ENCODE results near the gene DIPK1C.
"Not testable (repeated sequence)": the region's sequence is repeated elsewhere in the genome, so short reads cannot be mapped to it uniquely, and the experiment has no call there.

The DIPK1C gene

DNA sequence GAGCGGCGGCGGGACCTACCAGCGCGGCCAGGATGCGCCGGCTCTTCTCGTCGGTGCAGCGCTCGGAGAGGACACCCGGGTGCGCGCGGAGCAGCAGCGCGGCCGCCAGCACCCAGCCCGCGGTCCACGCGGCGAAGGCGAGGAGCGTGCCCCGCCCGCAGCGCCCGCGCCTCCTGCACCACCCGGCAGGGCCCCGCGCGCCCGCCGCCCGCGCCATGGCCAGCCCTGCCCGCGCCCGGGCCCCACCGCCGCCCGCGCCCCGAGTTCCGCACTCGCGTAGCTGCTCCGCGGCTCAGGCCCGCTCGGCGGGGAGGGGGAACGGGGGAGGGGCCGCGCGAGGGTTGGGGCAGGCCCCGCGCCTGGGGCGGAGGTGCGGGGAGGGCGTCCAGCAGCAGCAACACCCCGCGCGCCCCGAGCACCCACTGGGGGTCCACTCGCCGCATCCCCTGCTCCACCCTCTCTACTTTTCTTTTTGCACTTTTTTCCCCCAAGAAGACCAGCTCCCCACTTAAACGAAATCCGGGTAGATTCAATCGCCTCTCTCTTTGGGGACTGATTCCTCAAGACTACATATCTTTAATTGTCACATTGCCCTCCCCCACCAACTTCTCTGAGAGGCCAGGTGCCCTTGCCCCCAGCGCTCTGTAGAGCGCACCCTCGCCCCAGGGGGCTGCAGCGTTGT, at the start of gene DIPK1C:
Gene DIPK1C, minus strand, starts transcription at position 266 of the 682 bp plus-strand sequence. Its CDS starts 49 bp downstream, at position 217.
- Histone ChIP-seq H3K4me1 (peaks cover 81% of the 10 kb centered on the region), H3K36me3 (peaks cover 27% of the 10 kb centered on the region), H3K27ac (peak within 1 kb of the TSS; percentile 98), H3K9ac (peak within 1 kb of the TSS; percentile 97), H3K4me2 (peak within 1 kb of the TSS; percentile 87), H3K4me3 (peak within 1 kb of the TSS; percentile 95), H3K9me3 (no peaks in the 10 kb centered on the region), H4K20me1 (peaks cover 5% of the 10 kb centered on the region; the same call in 1 of the 2 replicates), H3K27me3 (peaks cover 30% of the 10 kb centered on the region)
- no peak for TF ChIP-seq Cebpa-rat (IDR thresholded peaks at IDR 0.05)

DNA sequence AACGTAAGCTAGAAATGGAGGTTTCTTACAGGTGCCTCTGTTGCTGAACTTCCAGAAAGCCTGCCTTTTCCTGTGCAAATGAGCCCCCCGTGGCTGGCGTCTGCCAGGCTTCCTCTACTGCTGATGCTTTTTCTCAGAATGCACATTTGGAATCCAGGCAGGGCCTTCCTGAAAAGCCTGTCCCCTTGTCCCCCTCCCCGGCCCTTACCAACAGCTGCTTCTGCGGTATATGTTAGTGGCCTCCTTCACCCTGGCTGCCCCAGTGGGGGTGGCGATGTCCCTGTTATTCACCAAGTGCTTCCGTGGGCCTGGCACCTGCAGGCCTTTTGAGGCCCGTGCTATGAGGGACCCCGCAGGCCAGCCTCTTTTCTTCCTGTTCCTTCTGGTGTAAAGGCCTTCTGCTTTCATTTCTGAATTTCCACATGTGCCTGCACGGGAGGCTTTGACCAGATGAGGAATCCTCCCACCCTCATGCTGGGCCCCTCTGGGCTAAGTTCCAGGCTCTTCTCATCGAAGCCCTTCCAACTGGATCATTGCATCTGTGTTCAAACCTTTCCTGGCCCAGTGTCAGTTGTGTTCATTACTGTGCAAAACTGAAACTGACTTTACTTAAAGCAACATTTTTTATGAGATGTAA, 49.5 kb upstream of the DIPK1C start:
- no peak overlapping the region for H3K9ac ChIP-seq
- TF ChIP-seq Cebpa-rat (IDR thresholded peaks at IDR 0.05): no peak
- H3K27ac ChIP-seq: no peak overlapping the region
- H3K9me3 ChIP-seq: no peaks in the 10 kb centered on the region
- peaks cover 100% of the 10 kb centered on the region for H3K36me3 ChIP-seq
- H3K27me3 ChIP-seq: no peaks in the 10 kb centered on the region
- peaks cover 53% of the 10 kb centered on the region for H4K20me1 ChIP-seq
- no peak overlapping the region for H3K4me3 ChIP-seq
- H3K4me1 ChIP-seq: peaks cover 5% of the 10 kb centered on the region; the same call in 1 of the 2 replicates
- no peak overlapping the region for H3K4me2 ChIP-seq

DNA sequence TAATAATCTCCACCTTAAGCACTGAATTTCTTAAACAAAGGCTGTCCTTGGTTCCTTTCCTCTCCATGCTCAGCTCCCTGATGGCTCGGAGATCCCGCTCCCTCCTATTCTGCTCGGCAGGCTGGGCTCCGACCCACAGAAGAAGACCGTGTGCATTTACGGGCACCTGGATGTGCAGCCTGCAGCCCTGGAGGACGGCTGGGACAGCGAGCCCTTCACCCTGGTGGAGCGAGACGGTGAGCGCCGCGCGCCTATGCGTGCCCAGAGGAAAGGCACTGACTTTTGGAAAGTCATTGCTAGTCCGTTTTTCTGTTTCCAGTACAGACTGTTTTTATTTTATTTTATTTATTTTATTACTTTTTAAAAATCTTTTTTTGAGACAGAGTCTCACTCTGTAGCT, 48.7 kb upstream of the DIPK1C start:
- Histone ChIP-seq H3K27ac (no peak overlapping the region), H3K27me3 (no peaks in the 10 kb centered on the region), H3K9ac (no peak overlapping the region), H3K4me3 (no peak overlapping the region), H3K4me1 (peaks cover 9% of the 10 kb centered on the region), H3K36me3 (peaks cover 100% of the 10 kb centered on the region), H3K9me3 (no peaks in the 10 kb centered on the region), H4K20me1 (peaks cover 52% of the 10 kb centered on the region), H3K4me2 (no peak overlapping the region)
- no peak for TF ChIP-seq Cebpa-rat (IDR thresholded peaks at IDR 0.05)

DNA sequence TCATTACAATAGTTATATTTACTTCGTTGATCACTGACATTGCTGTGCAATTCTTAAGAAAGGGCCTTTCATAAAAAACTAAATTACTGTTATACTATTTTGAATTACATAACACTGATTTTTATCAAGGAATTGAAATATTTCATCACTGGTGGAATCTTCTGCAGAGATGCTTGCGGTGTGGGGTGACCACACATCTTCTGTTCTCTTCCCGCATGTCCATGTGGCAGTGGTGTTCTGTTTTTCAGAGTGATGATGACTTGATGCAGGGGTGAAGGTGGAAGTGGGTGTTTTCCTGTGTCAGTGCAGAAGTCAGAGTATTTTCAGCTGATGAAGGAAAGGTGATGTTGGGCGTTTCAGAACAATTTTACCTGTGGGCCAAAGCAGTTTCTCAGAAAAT, 46.0 kb upstream of the DIPK1C start:
- no peak overlapping the region for H3K4me3 ChIP-seq
- peaks cover 31% of the 10 kb centered on the region for H3K4me1 ChIP-seq
- H3K9ac ChIP-seq: no peak overlapping the region
- no peaks in the 10 kb centered on the region for H3K9me3 ChIP-seq
- H3K27me3 ChIP-seq: no peaks in the 10 kb centered on the region
- H3K36me3 ChIP-seq: peaks cover 78% of the 10 kb centered on the region
- no peak for TF ChIP-seq Cebpa-rat (IDR thresholded peaks at IDR 0.05)
- peaks cover 27% of the 10 kb centered on the region for H4K20me1 ChIP-seq
- H3K27ac ChIP-seq: no peak overlapping the region
- H3K4me2 ChIP-seq: no peak overlapping the region

DNA sequence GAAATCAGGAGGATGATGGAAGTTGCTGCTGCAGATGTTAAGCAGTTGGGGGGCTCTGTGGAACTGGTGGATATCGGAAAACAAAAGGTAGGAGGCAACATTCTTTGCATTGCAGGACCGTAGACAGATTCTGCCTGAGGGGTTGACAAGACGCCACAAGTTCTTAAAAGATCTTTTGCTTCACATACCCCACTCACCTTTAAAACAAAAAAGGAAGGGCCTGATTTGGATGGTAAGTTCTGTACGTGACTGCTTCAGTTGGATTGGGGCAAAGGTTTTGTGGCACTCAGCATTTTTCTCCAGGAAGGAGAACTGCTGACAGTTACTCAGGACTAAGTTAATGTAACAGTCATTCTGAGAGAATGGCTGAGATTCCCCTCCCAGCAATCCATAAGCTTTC, 44.3 kb upstream of the DIPK1C start:
- H3K9me3 ChIP-seq: no peaks in the 10 kb centered on the region
- peaks cover 60% of the 10 kb centered on the region for H3K36me3 ChIP-seq
- no peak overlapping the region for H3K9ac ChIP-seq
- peaks cover 9% of the 10 kb centered on the region; the same call in 1 of the 2 replicates for H4K20me1 ChIP-seq
- H3K4me2 ChIP-seq: no peak overlapping the region
- peaks cover 44% of the 10 kb centered on the region for H3K4me1 ChIP-seq
- no peaks in the 10 kb centered on the region for H3K27me3 ChIP-seq
- TF ChIP-seq Cebpa-rat (IDR thresholded peaks at IDR 0.05): no peak
- no peak overlapping the region for H3K4me3 ChIP-seq
- H3K27ac ChIP-seq: no peak overlapping the region

DNA sequence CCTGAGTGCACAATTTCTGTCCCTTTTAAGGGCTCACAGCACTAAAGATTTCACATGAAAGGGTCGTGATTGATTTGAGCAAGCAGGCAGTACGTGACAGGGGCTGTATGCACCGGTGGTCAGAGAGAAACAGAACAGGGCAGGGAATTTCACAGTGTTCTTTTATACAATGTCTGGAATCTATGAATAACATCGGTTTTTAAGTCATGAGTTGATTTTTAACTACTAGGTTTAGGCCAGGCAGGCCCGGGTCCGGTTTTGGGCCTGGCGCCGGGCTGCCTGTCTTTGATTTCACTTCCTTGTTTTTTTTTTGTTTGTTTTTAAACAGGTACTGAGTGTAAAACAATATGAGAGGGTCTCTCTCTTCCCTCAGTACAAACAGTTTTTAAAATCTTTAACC, 43.7 kb upstream of the DIPK1C start:
- not testable (repeated sequence) for H3K9ac ChIP-seq, H3K9me3 ChIP-seq, H3K27me3 ChIP-seq, H3K4me3 ChIP-seq, H4K20me1 ChIP-seq, H3K27ac ChIP-seq
- Histone ChIP-seq H3K4me2 (0 out of 2 replicates have a peak overlapping the region, but pooled peaks have one; percentile 92), H3K4me1 (peaks cover 44% of the 10 kb centered on the region), H3K36me3 (peaks cover 54% of the 10 kb centered on the region)

DNA sequence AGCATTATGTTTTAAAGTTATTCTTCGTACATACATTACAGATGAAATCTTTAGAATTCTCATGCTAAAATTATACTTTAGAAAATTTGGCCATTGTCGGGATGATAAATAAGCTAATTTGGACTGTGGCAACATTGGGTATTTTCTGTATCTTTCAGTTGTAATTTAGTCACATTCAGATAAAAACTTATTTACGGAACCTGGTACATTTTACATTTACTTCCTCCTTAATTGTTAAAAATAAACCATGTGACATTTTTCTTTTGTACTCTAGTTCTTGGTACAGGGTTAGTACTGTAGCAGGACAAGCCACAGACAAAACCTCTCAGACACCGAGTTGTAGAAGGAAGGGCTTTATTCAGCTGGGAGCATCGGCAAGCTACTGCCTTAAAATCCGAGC, 43.3 kb upstream of the DIPK1C start:
- Histone ChIP-seq H3K4me3 (no peak overlapping the region), H3K4me2 (peak overlapping the region; percentile 92; the same call in 1 of the 2 replicates), H3K4me1 (peaks cover 44% of the 10 kb centered on the region), H3K9ac (no peak overlapping the region), H3K9me3 (no peaks in the 10 kb centered on the region), H4K20me1 (peaks cover 6% of the 10 kb centered on the region; the same call in 1 of the 2 replicates), H3K27ac (no peak overlapping the region), H3K27me3 (no peaks in the 10 kb centered on the region), H3K36me3 (peaks cover 50% of the 10 kb centered on the region)
- TF ChIP-seq Cebpa-rat (IDR thresholded peaks at IDR 0.05): no peak

DNA sequence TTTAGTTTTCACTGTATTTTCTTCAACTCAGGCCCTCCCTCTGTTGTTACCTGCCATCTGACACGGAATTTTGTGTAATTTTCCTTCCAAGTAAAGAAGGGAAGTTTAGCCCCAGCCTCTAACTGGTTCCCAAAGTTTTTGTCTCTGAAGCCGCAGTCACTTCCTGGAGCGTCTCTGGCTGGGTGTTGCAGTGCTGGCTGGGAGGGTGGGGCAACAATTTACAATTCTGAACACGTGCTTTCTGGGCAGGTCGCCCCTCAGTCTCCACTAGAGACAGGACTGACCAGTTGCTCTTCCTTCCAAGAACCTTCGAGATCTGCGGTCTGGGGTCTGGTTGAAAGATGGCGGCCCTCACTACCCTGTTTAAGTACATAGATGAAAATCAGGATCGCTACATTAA, 42.5 kb upstream of the DIPK1C start:
- Histone ChIP-seq H3K36me3 (peaks cover 43% of the 10 kb centered on the region), H3K4me2 (peak overlapping the region; percentile 92), H4K20me1 (peaks cover 2% of the 10 kb centered on the region; the same call in 1 of the 2 replicates), H3K9me3 (no peaks in the 10 kb centered on the region), H3K9ac (peak overlapping the region; percentile 66), H3K27ac (peak overlapping the region; percentile 74), H3K27me3 (no peaks in the 10 kb centered on the region), H3K4me3 (peak overlapping the region; percentile 56), H3K4me1 (peaks cover 48% of the 10 kb centered on the region)
- no peak for TF ChIP-seq Cebpa-rat (IDR thresholded peaks at IDR 0.05)

DNA sequence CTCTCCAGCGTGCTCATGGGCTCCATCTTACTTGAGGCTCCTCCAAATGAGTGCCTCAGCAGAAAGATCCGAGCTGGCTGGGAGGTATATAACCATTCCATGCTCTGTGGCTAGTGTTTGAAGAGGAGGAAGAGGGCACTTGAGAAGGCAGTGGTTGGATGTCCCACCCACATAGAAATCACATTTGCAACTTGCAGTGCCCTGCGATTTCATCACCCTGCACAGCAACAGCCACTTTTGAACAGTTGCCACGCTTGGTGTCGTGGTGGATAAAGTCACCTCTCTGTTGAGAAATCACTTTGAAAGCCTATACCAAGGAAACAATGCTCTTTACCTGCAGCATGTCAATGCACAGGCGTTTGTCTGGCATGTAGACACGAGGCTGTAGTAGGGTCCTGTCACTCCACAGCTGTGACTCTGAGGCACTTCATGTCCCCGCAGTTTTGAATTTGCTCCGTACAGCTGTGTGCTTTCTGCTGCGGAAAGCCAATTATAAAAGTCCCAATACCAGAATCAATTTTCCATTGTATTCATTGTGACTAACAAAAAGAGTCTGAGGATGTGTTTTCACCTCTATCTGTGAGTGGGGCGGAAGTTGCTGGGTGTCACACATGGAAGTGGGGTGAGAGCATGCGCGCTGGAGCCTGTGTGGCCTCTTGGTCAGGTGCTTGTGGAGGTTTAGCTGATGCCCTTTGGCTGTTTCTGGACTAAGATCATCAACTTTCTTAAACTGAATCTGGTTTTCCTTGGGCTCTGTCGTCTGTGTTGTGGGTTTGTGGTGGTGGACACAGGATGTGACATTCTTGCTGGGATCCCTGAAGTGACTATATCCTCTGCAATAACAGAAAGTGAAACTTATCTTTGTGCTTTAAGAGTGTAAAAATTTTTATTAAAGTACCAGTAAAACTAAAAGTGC, 41.9 kb upstream of the DIPK1C start:
- TF ChIP-seq Cebpa-rat (IDR thresholded peaks at IDR 0.05): 0 out of 2 replicates have a peak, but pooled peaks have one; percentile 44
- Histone ChIP-seq H3K27me3 (no peaks in the 10 kb centered on the region), H3K9ac (peak overlapping the region; percentile 66), H3K36me3 (peaks cover 36% of the 10 kb centered on the region), H4K20me1 (no peaks in the 10 kb centered on the region; the same call in 1 of the 2 replicates), H3K27ac (peak overlapping the region; percentile 74), H3K4me1 (peaks cover 55% of the 10 kb centered on the region), H3K4me2 (peak overlapping the region; percentile 92), H3K9me3 (no peaks in the 10 kb centered on the region), H3K4me3 (peak overlapping the region; percentile 56)

Measured in BLaER1 (cell line).